KBM-7 (cell line): ENCODE data around the gene CPXM2.

Experiments used
- DNase-seq: peaks from one replicate; pipeline ENCODE4 v3.0.0-alpha.2; 2015
- in situ Hi-C: fragments of 300-500 bp; cut with MboI; formaldehyde crosslinking; loops from 2 replicates; pipeline ENCODE4 v1.14.3; 2020; ENCODE audit warnings: low sequenced_read_pairs, low pct_unique_long_range_greater_than_20kb, mixed read lengths

Gene CPXM2

GRCh38 chr10:123729523-123729922 lies 162.1 kb downstream of the CPXM2 start:
- in situ Hi-C loops, result no loop called here

GRCh38 chr10:123726836-123727235 lies 164.8 kb downstream of the CPXM2 start:
- in situ Hi-C loops, result no loop called here
- DNase-seq, result no peak

More at GRCh38 chr10:123729523-123729922, 162.1 kb downstream of the CPXM2 start:
- DNase-seq, result no peak

GRCh38 chr10:123726381-123726780 lies 165.2 kb downstream of the CPXM2 start:
- in situ Hi-C loops, result no loop called here
- no peak for DNase-seq

DNA sequence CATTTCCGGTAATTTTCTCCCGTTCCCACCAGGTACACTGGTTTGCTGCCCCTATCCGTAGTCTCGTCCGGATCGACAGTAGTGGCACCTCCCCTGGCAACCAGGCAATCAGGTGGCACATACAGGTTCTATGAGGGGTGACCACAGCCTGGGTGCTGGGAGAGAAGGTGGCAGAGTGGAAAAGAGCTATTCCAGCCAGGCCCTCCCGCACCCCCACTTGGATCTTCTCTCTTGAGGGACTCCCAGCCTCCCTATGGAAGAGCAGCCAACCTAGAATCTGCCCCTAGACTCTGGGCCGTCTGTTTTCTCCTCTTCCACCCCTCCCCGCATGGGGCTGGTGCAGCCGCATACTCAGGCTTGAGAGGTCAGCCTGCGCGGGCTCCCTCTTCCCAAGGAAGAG lies 166.9 kb downstream of the CPXM2 start:
- no peak for DNase-seq
- in situ Hi-C loops, result no loop called here

DNA sequence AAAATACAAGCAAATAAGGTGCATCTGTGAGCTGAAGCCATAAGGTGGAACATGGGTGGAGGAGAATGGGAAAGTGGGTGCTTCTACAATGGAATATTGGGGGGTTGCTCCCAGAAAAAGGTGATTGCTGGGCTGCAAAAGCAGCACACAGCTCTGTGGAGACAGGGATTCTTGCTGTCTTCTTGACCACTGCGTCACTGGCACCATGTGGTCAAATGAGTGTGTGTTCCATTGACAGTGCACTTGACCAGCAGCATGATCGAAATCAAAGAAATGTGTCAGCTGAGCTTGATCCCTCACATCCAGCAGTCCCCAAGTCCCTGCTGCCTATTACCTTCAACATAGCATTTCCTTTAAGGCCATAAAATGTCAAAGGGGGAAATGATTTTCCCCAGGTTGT lies 169.3 kb downstream of the CPXM2 start:
- in situ Hi-C loops, result no loop called here

GRCh38 chr10:123721441-123722049 lies 170.1 kb downstream of the CPXM2 start:
- in situ Hi-C loops, result no loop called here
- DNase-seq, result no peak

More for the DNA sequence above, 169.3 kb downstream of the CPXM2 start:
- no peak for DNase-seq

- DNase-seq, result no peak
- in situ Hi-C loops, result no loop called here
These were observed 171.1 kb downstream of the CPXM2 start for GRCh38 chr10:123720536-123720935.

GRCh38 chr10:123718544-123719060 lies 173.0 kb downstream of the CPXM2 start:
- in situ Hi-C loops, result no loop called here
- DNase-seq, result no peak

DNA sequence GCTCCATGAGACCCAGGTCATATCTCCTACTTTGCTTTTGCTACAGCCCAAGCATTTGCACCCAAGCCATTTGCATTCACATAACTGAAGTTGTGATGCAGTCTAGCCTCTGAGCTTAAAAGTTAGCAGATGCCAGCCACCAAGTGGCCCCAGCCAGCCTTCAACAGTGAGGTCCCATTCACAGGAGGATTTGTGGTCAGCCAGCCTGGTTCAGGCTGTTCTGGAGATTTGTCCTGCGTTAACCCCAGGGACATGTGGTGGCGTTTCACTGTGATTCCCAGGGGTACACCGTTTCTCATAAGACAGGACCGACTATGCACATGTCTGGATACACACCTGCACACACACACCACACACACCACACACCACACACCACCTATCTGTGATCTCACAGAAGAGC lies 174.3 kb downstream of the CPXM2 start:
- no peak for DNase-seq
- in situ Hi-C loops, result no loop called here

DNA sequence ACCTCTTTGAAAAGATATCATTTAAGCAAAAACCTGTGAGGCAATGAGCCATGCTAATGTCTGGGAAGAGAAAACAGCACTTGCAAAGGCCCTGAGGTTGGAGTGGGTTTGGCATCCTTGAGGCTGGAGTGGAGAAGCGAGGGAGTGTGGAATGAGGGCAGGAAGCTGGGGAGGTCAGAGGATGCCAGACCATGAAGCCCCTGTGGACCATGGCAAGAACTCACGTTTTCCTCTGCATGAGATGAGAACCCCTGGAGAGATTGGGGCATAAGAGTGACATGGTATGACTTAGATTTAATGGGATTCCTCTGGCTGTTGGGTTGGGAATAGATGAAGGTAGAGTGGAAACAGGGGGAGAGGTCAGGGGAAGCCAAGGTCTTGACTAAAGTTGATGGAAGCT lies 176.1 kb downstream of the CPXM2 start:
- in situ Hi-C loops, result no loop called here
- DNase-seq, result no peak

DNA sequence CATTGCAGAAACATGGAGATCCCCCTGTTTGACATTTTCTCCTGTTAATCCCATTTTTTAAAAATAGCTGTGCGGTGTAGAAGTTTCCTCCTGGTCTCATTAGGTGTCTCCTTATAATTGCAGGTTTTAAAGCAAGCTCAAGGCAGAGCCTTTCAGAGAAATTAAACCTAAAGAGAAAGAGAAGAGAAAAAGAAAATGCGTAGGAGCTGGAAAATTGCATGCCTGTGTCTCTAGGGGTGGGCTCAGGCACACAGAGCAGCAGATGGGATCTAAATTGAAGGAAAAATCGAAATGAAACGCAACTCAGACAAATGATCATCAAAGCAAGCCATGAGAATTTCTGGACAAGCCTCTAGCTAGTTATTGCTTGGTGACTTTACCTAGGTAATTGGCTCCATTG lies 185.4 kb downstream of the CPXM2 start:
- DNase-seq, result no peak
- in situ Hi-C loops, result no loop called here

- no peak for DNase-seq
- in situ Hi-C loops, result no loop called here
These were observed 186.8 kb downstream of the CPXM2 start for GRCh38 chr10:123704812-123705211.

DNA sequence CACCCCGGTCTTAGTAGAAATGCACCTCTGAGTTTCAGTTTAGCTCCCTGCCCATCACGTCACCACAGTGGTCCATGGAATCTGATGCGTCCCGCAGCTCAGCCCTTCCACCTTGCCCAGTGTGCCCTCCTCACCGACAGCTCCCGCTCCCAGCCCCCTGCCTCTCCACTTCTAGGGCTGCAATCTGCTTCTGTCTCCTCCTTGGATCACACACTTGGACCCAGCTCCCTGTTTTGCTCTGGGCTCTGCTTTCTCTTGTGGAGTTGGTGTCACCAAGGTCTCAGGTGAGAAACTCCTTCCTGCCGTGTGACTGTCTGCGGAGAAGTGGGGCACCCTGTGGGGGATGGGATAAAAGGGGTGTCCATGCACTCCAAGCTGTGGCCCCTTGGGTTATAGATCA lies 187.5 kb downstream of the CPXM2 start:
- in situ Hi-C loops, result no loop called here
- DNase-seq, result no peak

GRCh38 chr10:123703195-123703790 lies 188.3 kb downstream of the CPXM2 start:
- in situ Hi-C loops, result no loop called here
- DNase-seq, result no peak
